Endothelial cell of umbilical vein (primary cell): ENCODE measurements around the gene PLEKHA3. TPM values are rescaled to one million over a fixed set of nuclear protein-coding genes. Genes with fewer than 3 reads are reported as not detected.
"Not testable (repeated sequence)": the region's sequence is repeated elsewhere in the genome, so short reads cannot be mapped to it uniquely, and the experiment has no call there.

Experiments used
- BruUV-seq: library from RNA; stranded (reverse); fragments of 400-500 nt; replicated peaks from 2 replicates; lab custom pipeline; 2021; lab: Mats Ljungman, UMichigan
- CTCF ChIA-PET: fragments of 300-600, 350-600 bp; sonication (Branson Sonifier 250); formaldehyde crosslinking; loops from one replicate; lab custom pipeline; 2021; ENCODE audit warnings: antibody characterized with exemption, inconsistent platforms; lab: Charles Lee
- POLR2A ChIA-PET: fragments of 300-600, 350-600 bp; sonication (Branson Sonifier 250); formaldehyde crosslinking; loops from one replicate; lab custom pipeline; 2021; ENCODE audit warnings: antibody characterized with exemption, inconsistent platforms; lab: Charles Lee
- DNase-seq: peaks from one replicate; pipeline ENCODE4 v3.0.0-alpha.2; 2011; ENCODE audit warnings: low read depth, low spot score
- FAIRE-seq: peaks from 2 replicates; lab custom pipeline; 2011; peaks lifted over from hg19 to GRCh38; lab: Jason Lieb, UNC
- H2AFZ ChIP-seq: 2 replicates; pipeline ENCODE4 v1.6.0; 2012; ENCODE audit warnings: low read depth, low read length, control low read depth, inconsistent platforms
- H3K27ac ChIP-seq: 2 replicates; pipeline ENCODE4 v1.5.1; 2011; ENCODE audit warnings: low read depth, mild to moderate bottlenecking, control low read depth, low read length, moderate library complexity; ENCODE audit not compliant: insufficient read depth
- H3K27me3 ChIP-seq, 2 experiments: 2 replicates each; pipeline versions ENCODE4 v1.6.0 to v1.6.1; 2011; ENCODE audit warnings: low read length in 2 of 2, mixed read lengths in 1 of 2; ENCODE audit not compliant: control insufficient read depth in 2 of 2, insufficient read depth in 2 of 2
- H3K36me3 ChIP-seq, 2 experiments: 2 replicates in 1 of 2; 3 replicates in 1 of 2; pipeline ENCODE4 v1.5.1; 2011; ENCODE audit warnings: low read length in 2 of 2, mild to moderate bottlenecking in 1 of 2, moderate library complexity in 1 of 2; ENCODE audit not compliant: control insufficient read depth in 2 of 2, insufficient read depth in 2 of 2; ENCODE audit errors: extremely low read depth in 1 of 2
- H3K4me1 ChIP-seq: 3 replicates; pipeline ENCODE4 v1.5.1; 2011; ENCODE audit warnings: mild to moderate bottlenecking, low read length; ENCODE audit not compliant: control insufficient read depth, insufficient read depth; ENCODE audit errors: extremely low read depth
- H3K4me2 ChIP-seq: 2 replicates; pipeline ENCODE4 v1.6.1; 2011; ENCODE audit warnings: low read length, control low read depth, mixed read lengths; ENCODE audit not compliant: insufficient read depth
- H3K4me3 ChIP-seq, 3 experiments: fragments of 200-600 bp in 1 of 3; sonication (generic), shearing (Covaris generic) in 1 of 3; replicated peaks in 1 of 3; 2 replicates each; pipeline ENCODE4 v1.5.1; 2011 to 2016; ENCODE audit warnings: control low read depth in 3 of 3, low read length in 3 of 3, mild to moderate bottlenecking in 2 of 3, inconsistent platforms in 1 of 3, low read depth in 1 of 3, moderate library complexity in 1 of 3; ENCODE audit not compliant: insufficient read depth in 1 of 3
- H3K79me2 ChIP-seq: 2 replicates; pipeline ENCODE4 v1.6.0; 2012; ENCODE audit warnings: low read length, inconsistent platforms; ENCODE audit not compliant: control insufficient read depth, insufficient read depth
- H3K9ac ChIP-seq: replicated peaks from 2 replicates; pipeline ENCODE3; 2011; ENCODE audit warnings: low read length, control low read depth; ENCODE audit not compliant: insufficient read depth; ENCODE audit errors: extremely low read depth
- H3K9me1 ChIP-seq: replicated peaks from 3 replicates; pipeline ENCODE4 v1.6.0; 2011; ENCODE audit warnings: mild to moderate bottlenecking, low read length; ENCODE audit not compliant: control insufficient read depth, insufficient read depth; ENCODE audit errors: extremely low read depth
- H3K9me3 ChIP-seq: replicated peaks from 2 replicates; pipeline ENCODE4 v1.5.1; 2012; ENCODE audit warnings: low read length, inconsistent platforms; ENCODE audit not compliant: control insufficient read depth, insufficient read depth
- H4K20me1 ChIP-seq: replicated peaks from 2 replicates; pipeline ENCODE3; 2011; ENCODE audit warnings: mild to moderate bottlenecking, low read length; ENCODE audit not compliant: control insufficient read depth, insufficient read depth; ENCODE audit errors: extremely low read depth
- EZH2 ChIP-seq: IDR thresholded peaks from 2 replicates; pipeline ENCODE4 v1.6.1; 2012; ENCODE audit warnings: borderline replicate concordance, low read depth, mild to moderate bottlenecking, moderate library complexity, low read length, inconsistent platforms; ENCODE audit not compliant: severe bottlenecking
- FOS ChIP-seq: IDR thresholded peaks from 2 replicates; pipeline ENCODE4 v1.6.1; 2011; ENCODE audit warnings: mild to moderate bottlenecking, low read length, moderate library complexity, borderline replicate concordance; ENCODE audit not compliant: insufficient read depth
- GATA2 ChIP-seq: IDR thresholded peaks from 2 replicates; pipeline ENCODE4 v1.7.0; 2011; ENCODE audit warnings: low read depth, mild to moderate bottlenecking, moderate library complexity, mixed read lengths, low read length; ENCODE audit not compliant: insufficient read length, insufficient read depth
- JUN ChIP-seq: IDR thresholded peaks from 2 replicates; pipeline ENCODE4 v1.6.1; 2011; ENCODE audit warnings: borderline replicate concordance, low read depth; ENCODE audit not compliant: insufficient read length, insufficient read depth
- MYC ChIP-seq: IDR thresholded peaks from one replicate; pipeline ENCODE4 v1.6.1; 2011; ENCODE audit warnings: mild to moderate bottlenecking, low read depth, low read length
- POLR2A ChIP-seq: IDR thresholded peaks from 2 replicates; pipeline ENCODE4 v1.6.1; 2012; ENCODE audit warnings: low read depth, mild to moderate bottlenecking, control low read depth, low read length
- POLR2AphosphoS5 ChIP-seq: IDR thresholded peaks from 2 replicates; pipeline ENCODE4 v1.6.1; 2012; ENCODE audit warnings: low read depth, mild to moderate bottlenecking, control low read depth, low read length, moderate library complexity; ENCODE audit not compliant: insufficient read depth
- dilution Hi-C: fragments of 300-500 bp; cut with MboI; formaldehyde crosslinking; loops from one replicate; pipeline ENCODE4 v1.15.0; 2019; ENCODE audit warnings: low sequenced_read_pairs; ENCODE audit not compliant: extremely low pct_ligation_motif_present
- intact Hi-C: fragments of 100-400 bp; cut with micrococcal nuclease; formaldehyde crosslinking; loops from one replicate; pipeline ENCODE4 v1.10.0; 2022
- polyA plus RNA-seq, 4 experiments: library from polyadenylated mRNA; depleted of rRNA in 3 of 4; stranded (reverse) in 3 of 4; unstranded in 1 of 4; fragments of >200 nt; gene quantifications; 2 replicates each; pipeline versions ENCODE4 v1.2.1 to v1.2.3, GENCODE V29; 2011 to 2012; ENCODE audit warnings: missing spikeins in 1 of 4
- total RNA-seq: library from RNA; stranded (reverse); gene quantifications from 2 replicates; pipeline ENCODE4 v1.2.3, GENCODE V29; 2021
- TF ChIP-seq, protein P1 (sequence below), 2 donors: IDR thresholded peaks; 1 replicate in 1 of 2; 2 replicates in 1 of 2; pipeline ENCODE4 v1.5.1; 2011; ENCODE audit warnings: low read length in 2 of 2, mild to moderate bottlenecking in 2 of 2, moderate library complexity in 2 of 2, control low read depth in 1 of 2, inconsistent platforms in 1 of 2, low read depth in 1 of 2; ENCODE audit not compliant: insufficient read depth in 1 of 2; ENCODE audit errors: extremely low read depth in 1 of 2
- TF ChIP-seq, protein P2 (sequence below): IDR thresholded peaks from 2 replicates; pipeline ENCODE4 v1.6.1; 2011; ENCODE audit not compliant: insufficient read depth, insufficient read length

PLEKHA3 gene
- total and polyA plus RNA-seq, 2 donors (not counting 3 experiments of a cell fraction or from before 2014, with no cell fraction given), result 4.1 to 24.6 TPM

- FAIRE-seq, dilution Hi-C loops, DNase-seq, H3K9me3 ChIP-seq, intact Hi-C loops, H2AFZ ChIP-seq, BruUV-seq, H3K27me3 ChIP-seq, H3K4me1 ChIP-seq, POLR2A ChIA-PET, H4K20me1 ChIP-seq, H3K9me1 ChIP-seq, H3K27ac ChIP-seq, H3K9ac ChIP-seq, H3K4me3 ChIP-seq, H3K4me2 ChIP-seq, H3K36me3 ChIP-seq: not testable (repeated sequence)
- H3K79me2 ChIP-seq, result peaks cover 18% of the 10 kb centered on the region
- CTCF ChIA-PET, result interaction anchor here (1.3 kb wide), 1 partner anchor 12 kb away, joined by 5 read pairs; no protein-coding TSS in a partner anchor
Observed at GRCh38 chr2:178525460-178525859, 45.2 kb downstream of the PLEKHA3 start.

DNA sequence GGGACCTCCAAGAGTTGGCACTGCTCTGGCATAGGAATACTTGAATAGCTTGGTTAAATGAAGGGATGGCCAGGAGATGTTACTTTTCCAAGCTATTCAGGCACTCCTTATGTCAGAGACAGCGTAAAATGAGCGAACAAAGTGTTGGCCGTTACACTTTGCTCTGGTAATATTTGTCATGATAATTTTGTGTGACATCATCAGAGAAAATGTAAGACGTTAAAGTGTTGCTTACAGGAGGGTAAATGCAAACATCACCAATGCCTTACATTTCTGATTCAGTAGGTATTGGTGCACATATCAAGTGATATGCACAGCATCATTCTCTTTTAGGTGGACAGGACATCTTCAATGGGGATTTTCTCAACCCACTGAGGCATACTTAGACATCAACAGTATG, 46.0 kb downstream of the PLEKHA3 start:
- dilution Hi-C loops (no loop called here), intact Hi-C loops (no loop called here)
- POLR2A ChIA-PET, result no interaction called here
- TF ChIP-seq FOS (no peak), GATA2 (no peak), POLR2A (no peak), POLR2AphosphoS5 (no peak), EZH2 (no peak), JUN (no peak), MYC (no peak)
- TF ChIP-seq, protein P1, sequence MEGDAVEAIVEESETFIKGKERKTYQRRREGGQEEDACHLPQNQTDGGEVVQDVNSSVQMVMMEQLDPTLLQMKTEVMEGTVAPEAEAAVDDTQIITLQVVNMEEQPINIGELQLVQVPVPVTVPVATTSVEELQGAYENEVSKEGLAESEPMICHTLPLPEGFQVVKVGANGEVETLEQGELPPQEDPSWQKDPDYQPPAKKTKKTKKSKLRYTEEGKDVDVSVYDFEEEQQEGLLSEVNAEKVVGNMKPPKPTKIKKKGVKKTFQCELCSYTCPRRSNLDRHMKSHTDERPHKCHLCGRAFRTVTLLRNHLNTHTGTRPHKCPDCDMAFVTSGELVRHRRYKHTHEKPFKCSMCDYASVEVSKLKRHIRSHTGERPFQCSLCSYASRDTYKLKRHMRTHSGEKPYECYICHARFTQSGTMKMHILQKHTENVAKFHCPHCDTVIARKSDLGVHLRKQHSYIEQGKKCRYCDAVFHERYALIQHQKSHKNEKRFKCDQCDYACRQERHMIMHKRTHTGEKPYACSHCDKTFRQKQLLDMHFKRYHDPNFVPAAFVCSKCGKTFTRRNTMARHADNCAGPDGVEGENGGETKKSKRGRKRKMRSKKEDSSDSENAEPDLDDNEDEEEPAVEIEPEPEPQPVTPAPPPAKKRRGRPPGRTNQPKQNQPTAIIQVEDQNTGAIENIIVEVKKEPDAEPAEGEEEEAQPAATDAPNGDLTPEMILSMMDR (IDR thresholded peaks at IDR 0.05; ENCODE audit: extremely low read depth in 1 of 2, insufficient read depth in 1 of 2, low read depth in 1 of 2, low read length in 2 of 2), result no peak
- TF ChIP-seq, protein P2, sequence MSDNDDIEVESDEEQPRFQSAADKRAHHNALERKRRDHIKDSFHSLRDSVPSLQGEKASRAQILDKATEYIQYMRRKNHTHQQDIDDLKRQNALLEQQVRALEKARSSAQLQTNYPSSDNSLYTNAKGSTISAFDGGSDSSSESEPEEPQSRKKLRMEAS, result no peak
- Histone ChIP-seq H3K27me3 (no peaks in the 10 kb centered on the region), H3K9me1 (no peaks in the 10 kb centered on the region), H2AFZ (no peak overlapping the region), H4K20me1 (no peaks in the 10 kb centered on the region), H3K4me2 (no peak overlapping the region), H3K79me2 (peaks cover 18% of the 10 kb centered on the region), H3K9ac (no peak overlapping the region), H3K36me3 (no peaks in the 10 kb centered on the region), H3K4me1 (peaks cover 4% of the 10 kb centered on the region), H3K27ac (no peak overlapping the region), H3K4me3 (no peak overlapping the region), H3K9me3 (no peaks in the 10 kb centered on the region)
- CTCF ChIA-PET, result interaction anchor here (1.3 kb wide), 1 partner anchor 11 kb away, joined by 5 read pairs; no protein-coding TSS in a partner anchor
- DNase-seq (no peak), FAIRE-seq (no peak)
- BruUV-seq, result no TSS peak
